Measurements from ENCODE around the gene RTP5.
A peak's percentile ranks its signal among the peaks of the same experiment; 100 is the strongest.
"Not testable (repeated sequence)": the region's sequence is repeated elsewhere in the genome, so short reads cannot be mapped to it uniquely, and the experiment has no call there.

Gene RTP5

GRCh38 chr2:241869087-241869961, at the start of gene RTP5:
Gene RTP5, plus strand, starts transcription at chr2:241869729. Its CDS starts 28 bp downstream, at chr2:241869757.
- no peak for DNase-seq

DNA sequence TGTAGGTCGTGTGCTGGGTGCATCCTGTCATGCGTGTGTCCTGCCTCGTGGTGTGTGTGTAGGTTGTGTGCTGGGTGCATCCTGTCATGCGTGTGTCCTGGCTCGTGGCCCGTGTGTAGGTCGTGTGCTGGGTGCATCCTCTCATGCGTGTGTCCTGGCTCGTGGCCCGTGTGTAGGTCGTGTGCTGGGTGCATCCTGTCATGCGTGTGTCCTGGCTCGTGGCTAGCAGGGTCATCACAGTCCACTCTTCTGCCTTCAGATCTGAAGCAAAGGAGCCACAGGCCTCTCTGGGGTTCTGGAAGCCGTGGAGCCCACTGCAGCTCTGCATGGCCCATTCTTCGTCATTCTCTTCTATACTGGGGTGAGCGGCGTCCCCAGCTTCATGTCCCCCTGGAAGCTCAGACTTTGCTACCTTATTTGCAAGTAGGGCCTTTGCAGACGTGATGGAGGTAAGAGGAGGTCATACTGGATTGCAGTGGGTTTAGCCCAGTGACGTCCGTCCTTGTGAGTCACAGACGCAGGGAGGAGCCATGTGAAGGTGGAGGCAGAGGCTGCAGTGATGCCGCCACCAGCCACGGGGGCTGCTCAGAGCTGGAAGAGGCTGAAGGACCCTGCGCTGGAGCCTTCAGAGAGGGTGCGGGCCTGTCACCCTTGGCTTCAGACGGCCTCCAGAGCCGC, 49.4 kb upstream of the RTP5 start:
- not testable (repeated sequence) for DNase-seq

DNA sequence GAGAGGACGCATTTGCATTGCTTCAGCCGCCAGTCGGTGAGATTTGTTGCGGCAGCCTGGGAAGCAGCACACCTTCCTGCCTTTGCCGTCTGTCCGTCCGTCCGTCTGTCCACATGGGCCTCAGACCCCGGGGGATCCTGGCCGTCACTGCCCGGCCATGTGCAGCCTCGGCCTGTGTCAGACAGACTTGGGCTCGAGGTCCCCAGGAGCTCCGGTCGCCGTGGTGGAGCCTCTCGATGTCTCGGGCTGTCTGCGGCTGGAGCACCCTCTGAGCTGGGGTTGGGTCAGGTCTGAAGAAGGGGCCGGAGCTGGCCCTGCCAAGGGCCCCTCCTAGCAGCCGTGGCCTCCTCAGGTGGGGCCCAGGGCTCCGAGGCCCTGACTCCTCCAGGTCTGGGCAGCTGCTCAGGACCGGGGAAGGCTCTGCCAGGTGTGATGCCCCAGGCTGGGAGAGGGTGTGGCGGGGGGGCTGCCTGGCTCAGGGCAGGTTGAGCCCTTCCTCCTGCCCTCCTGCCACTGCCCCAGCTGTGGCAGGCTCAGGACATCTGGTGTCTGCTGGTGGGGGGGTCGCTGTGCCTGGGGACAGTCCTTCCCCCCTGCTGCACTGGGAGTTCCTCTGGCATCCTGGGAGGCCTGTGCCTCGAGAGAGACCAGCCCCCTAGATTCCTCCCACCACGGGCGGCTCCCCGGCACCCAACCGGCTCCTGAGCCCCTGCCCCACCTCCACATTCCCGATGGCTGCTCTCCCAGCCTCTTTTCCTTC, 48.7 kb upstream of the RTP5 start:
- no peak for DNase-seq

- DNase-seq: no peak
Measured at GRCh38 chr2:241821460-241822263, 47.9 kb upstream of the RTP5 start.

DNA sequence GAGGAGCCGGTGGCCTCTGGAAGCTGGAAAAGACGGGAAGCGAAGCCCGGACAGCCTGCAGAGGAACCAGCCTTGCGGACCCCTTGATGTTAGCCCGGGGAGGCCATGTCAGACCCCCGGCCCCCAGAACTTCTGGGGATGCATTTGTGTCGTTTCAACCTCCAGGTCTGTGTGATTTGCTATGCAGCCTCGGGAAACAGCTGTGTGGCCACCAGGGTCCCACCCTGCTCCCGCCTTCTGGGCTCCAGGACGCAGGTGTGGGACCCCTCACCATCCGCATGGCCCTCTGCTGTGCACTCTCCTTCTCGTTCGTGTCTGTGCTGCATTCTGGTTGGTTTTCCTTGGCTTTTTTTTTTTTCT, 47.3 kb upstream of the RTP5 start:
- no peak for DNase-seq

DNA sequence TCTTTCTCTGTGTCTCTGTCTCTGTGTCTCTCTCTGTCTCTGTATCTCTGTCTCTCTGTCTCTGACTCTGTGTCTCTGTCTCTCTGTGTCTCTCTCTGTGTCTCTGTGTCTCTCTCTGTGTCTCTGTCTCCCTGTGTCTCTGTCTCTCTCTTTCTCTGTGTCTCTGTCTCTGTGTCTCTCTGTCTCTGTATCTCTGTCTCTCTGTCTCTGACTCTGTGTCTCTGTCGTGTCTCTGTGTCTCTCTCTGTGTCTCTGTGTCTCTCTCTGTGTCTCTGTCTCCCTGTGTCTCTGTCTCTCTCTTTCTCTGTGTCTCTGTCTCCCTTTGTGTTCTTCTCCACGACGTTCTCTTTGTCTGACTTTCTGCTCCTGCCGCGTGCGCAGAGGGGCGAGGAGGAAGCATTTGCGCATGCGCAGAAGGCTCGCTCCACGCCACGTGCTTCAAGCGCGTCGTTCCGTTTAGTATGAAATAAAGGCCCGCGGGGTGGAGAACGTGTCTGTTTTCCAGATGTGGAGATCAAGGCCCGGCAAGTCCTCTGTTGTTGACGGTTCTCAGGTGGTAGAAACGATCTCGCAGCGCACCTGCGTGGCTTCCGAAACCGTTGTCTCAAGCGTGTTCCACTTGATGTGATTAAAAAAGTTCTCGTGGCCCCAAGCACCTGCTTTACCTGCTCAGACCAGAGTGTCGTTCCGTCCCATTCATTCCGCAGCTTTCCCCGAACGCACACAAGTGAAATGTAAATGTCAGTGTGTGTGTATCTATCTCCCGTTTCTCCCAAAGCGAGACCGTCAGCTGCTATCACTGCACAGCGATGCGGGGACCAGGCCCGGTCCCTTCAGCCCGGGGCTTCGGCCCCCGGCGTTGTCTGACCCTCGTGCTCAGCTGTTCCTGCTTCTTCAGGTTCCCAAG, 45.7 kb upstream of the RTP5 start:
- not testable (repeated sequence) for DNase-seq

DNA sequence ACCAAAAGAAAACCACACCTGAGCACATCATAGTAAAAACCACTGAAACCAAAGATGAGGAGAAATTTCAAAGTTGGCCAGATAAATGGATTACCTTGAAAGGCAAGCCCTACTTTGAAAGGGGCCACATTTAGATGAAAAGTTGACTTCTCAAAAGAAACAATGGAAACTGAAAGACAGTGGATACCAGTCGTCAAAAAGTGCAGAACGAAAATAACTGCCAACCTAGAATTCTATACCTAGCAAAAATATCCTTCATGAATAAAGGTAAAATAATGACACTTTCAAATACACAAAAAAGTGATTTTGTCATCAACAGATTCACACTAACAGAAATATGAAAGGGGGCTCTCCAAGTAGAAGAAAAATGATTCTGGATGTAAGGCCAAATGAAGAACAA, 42.1 kb upstream of the RTP5 start:
- no peak for DNase-seq

DNA sequence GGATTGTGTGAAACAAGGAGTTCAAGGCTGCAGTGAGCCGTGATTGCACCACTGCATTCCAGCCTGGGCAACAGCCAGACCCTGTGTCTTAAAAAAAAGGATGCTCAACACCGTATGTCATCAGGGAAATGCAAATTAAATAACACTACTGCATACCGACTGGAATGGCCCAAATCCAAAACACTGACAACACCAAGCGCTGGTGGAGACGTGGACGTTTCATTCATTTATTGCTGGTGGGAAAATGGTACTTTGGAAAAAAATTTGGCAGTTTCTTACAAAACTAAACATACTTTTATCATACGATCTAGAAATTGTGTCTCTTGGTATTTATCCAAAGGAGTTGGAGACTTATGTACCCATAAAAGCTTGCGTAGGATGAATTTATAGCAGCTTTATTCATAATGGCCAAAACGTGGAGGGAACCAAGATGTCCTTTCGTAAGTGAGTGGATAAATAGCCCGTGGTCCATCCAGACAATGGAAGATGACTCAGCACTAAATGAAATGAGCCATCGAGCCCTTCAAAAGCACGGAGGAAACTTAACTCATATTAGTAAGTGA, 36.3 kb upstream of the RTP5 start:
- no peak for DNase-seq

DNA sequence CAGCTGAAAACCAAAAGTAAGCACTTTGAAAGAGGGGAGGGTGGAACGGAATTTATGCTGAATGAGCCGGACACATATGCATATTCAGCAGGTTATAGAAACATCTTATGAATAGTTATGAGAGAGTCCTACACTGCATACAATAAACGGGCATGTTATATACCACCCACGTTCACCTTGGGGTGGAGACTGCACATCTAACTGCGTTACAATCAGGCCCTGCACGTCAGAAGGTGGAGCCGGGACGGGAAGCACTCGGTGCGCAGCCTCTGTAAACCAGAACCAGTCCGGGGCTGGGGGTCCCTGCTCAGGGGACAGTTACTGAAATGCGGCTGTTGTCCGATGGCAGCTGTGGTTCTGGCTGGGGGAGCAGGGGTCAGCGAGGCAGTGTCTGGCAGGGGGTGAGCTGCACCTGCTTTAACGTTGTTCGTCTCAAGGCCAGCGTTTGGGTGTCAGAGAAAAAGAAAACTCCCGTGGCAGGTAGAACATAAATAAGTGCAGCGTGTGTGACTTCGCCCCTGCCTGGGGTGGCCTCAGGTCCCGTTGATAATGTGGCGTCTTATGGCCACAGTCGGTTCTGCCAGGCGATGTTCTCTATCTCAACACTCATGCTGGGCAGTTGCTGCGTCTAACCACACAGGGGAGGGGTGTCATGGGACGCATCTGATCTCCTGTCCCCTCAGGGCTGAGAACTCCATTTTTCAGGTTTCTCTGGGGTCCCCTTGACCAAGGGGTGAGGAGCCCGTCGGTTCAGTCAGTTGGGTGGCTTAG, 35.6 kb upstream of the RTP5 start:
- DNase-seq: not testable (repeated sequence)

- DNase-seq: no peak
Measured at GRCh38 chr2:241834527-241835210, 34.9 kb upstream of the RTP5 start.

GRCh38 chr2:241835611-241836010, 33.9 kb upstream of the RTP5 start:
- DNase-seq: no peak

DNA sequence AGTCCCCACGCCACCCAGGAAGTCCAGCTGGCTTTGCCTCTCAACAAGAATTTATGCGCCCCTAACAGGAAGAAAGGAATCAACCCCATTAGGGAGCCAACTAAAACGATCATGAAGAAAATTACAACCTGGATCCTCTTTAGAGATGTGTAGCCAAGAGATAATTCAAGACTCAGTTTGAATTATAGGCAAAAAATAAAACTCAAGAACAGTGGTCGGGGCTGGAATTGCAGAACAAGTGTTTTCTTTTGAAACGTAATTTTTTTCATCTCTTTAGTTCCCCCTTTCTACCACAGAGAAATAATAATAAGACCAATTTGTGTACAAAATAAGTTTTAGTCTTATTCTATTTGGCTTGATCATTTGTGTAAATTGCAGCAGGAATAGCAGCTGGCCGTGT, 33.2 kb upstream of the RTP5 start:
- DNase-seq: peak in 1 of 2 experiments; percentile 23

DNA sequence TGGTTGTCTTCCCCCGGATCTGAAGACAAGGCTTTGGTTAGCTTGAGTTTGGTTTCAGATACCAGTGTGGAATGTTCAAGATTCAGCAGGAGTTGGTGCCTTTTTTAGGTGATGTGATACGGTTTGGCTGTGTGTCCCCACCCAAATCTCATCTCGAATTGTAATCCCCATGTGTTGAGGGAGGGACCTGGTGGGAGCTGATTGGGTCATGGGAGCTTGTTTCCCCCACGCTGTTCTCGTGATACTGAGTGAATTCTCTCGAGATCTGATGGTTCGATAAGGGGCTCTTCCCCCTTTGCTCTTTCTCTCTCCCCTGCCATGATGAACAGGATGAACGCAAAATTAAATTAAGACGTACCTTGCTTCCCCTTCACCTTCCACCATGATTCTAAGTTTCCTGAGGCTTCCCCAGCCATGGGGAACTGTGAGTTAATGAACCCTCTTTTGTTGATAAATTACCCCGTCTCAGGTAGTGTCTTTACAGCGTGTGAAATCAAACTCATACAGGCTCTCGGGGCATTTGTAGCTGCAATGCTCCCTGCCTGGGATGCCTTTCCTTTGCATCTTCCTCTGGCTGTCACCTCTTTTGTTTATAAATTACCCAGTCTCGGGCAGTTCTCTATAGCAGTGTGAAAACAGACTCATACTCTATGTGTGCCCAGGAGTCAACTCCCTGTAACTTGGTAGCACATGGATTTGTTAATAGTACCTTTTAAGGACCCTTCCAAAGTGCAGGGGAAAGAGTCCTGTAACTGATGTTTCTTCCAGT, 32.1 kb upstream of the RTP5 start:
- DNase-seq: no peak

DNA sequence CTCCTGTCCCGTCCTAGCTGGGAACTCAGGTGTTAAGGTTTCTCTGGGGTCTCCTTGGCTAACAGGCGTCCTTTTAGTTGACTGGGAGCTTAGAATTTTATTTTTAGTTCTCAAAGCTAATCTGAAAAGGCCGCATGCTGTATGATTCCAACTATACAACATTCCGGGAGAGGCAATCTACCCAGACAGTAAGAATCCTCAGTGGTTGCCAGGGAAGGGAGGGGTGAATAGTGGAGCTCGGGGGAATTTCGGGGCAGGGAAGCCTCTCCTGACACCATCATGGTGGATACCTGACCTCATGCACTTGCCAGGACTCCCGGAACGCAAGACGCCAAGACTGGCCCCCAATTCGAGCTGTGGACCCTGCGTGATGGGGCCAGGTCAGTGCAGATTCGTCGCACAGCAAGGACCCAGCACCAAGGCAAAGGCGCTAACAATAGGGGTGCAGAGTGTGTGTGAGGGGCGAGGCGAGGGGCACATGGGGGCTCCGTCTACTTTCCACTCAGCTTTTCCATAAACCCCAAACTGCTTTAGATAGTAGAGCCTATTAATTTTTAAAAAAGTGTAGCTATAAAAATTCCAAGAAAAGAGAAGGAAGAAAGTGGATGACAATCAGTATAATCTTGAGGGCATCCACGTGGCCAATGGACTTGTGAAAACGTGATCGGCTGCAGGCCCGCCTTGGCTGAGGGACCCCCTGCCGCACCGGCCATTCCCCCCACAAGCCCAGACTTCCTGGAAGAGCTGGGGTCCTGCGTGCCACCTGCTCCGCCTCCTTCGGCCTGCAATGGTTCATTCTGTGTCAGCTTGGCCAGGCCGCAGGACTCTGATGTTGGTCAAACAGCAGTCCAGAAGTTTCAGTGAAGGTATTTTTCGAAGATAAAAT, 28.1 kb upstream of the RTP5 start:
- no peak for DNase-seq

DNA sequence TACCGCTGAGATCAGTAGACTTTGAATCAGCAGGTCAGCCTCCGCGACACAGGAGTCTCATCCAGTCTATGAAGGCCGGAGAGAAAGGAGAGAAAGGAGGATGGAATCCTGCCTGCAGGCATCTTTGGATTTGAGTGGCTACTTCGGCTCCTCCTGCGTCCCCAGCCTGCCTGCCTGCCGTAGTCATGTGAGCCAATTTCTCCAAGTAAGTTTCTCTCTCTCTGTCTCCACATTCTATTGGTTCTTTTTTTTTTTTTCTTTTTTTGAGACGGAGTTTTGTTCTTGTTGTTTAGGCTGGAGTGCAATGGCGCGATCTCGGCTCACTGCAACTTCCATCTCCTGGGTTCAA, 27.5 kb upstream of the RTP5 start:
- no peak for DNase-seq

- DNase-seq: no peak
Measured at GRCh38 chr2:241842620-241843211, 26.8 kb upstream of the RTP5 start.

DNA sequence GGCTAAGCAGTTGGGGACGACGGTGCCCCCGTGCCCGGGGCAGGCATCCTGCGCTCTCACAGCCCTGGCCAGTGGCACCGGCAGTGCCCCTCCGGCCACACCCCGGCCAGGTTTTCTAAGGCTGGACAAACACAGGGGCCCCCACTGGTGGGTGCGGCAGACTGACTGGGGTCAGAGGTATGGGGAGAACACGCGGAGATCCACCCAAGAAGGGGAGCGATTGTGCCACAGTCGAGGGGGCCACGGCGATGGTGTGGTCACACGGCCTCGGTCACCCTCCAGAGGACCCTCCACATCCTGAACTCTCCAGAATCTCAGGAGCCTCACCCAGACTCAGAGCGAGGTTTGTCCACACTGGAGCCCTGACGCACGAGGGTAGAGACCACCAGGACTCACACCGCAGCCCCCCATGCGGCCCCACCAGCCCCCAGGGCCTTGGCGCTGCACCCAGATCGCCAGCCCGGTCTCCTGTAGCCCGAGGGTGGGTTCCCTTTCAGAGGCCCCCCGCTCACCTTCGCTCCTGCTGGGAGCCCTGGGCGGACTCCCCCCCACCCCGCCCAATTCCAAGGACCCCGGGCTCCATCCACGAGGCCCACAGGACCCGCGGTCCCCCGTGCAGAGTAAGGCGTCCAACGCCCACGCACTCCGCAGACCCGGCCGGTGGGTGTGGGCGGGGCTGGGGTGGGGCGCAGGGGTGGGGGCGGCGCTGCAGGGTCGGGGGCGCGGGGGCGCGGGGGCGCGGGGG, 26.0 kb upstream of the RTP5 start:
- DNase-seq: no peak

Data from Kasumi-1 (cell line).